ENCODE data around the gene NUDT12.

DNA sequence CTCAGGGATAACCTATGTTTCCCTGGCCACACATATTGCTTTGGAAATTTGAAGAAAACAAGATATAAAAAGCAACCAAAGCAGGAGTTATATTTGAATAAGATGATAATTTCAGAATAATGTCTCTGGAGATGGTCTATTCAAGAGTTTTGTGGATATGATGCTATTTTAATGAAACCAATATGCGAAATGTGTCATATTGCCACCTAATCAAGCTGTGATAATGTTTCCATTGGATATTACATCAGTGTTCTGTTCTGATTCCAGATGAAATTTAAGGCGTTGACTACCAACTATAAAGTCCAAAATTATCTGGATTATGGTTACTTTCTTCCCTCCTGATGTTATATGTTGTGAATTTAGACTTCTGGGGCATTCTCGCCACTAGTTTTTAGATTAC, 27.6 kb upstream of the NUDT12 start:
- TF ChIP-seq, protein P1, sequence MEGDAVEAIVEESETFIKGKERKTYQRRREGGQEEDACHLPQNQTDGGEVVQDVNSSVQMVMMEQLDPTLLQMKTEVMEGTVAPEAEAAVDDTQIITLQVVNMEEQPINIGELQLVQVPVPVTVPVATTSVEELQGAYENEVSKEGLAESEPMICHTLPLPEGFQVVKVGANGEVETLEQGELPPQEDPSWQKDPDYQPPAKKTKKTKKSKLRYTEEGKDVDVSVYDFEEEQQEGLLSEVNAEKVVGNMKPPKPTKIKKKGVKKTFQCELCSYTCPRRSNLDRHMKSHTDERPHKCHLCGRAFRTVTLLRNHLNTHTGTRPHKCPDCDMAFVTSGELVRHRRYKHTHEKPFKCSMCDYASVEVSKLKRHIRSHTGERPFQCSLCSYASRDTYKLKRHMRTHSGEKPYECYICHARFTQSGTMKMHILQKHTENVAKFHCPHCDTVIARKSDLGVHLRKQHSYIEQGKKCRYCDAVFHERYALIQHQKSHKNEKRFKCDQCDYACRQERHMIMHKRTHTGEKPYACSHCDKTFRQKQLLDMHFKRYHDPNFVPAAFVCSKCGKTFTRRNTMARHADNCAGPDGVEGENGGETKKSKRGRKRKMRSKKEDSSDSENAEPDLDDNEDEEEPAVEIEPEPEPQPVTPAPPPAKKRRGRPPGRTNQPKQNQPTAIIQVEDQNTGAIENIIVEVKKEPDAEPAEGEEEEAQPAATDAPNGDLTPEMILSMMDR (IDR thresholded peaks at IDR 0.05) = no peak
- TF ChIP-seq POLR2A (IDR thresholded peaks at IDR 0.05) = no peak

All from prostate gland (tissue), 2 donors.